Stimulated activated CD4-positive, alpha-beta T cell treated with anti-CD3 and anti-CD28 coated beads, Interleukin-1b, Interleukin-23, amount 100 ng/mL, for 24 hours (primary cell): ENCODE data around the gene TPRN.
"Not testable (repeated sequence)": the region's sequence is repeated elsewhere in the genome, so short reads cannot be mapped to it uniquely, and the experiment has no call there.

Source experiments
- DNase-seq, 4 experiments: peaks; one replicate each; pipeline ENCODE4 v3.0.0-alpha.2; 2020; ENCODE audit warnings: low read depth in 4 of 4, low spot score in 1 of 4

The TPRN gene, protein sequence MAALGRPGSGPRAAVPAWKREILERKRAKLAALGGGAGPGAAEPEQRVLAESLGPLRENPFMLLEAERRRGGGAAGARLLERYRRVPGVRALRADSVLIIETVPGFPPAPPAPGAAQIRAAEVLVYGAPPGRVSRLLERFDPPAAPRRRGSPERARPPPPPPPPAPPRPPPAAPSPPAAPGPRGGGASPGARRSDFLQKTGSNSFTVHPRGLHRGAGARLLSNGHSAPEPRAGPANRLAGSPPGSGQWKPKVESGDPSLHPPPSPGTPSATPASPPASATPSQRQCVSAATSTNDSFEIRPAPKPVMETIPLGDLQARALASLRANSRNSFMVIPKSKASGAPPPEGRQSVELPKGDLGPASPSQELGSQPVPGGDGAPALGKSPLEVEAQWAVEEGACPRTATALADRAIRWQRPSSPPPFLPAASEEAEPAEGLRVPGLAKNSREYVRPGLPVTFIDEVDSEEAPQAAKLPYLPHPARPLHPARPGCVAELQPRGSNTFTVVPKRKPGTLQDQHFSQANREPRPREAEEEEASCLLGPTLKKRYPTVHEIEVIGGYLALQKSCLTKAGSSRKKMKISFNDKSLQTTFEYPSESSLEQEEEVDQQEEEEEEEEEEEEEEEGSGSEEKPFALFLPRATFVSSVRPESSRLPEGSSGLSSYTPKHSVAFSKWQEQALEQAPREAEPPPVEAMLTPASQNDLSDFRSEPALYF

DNA sequence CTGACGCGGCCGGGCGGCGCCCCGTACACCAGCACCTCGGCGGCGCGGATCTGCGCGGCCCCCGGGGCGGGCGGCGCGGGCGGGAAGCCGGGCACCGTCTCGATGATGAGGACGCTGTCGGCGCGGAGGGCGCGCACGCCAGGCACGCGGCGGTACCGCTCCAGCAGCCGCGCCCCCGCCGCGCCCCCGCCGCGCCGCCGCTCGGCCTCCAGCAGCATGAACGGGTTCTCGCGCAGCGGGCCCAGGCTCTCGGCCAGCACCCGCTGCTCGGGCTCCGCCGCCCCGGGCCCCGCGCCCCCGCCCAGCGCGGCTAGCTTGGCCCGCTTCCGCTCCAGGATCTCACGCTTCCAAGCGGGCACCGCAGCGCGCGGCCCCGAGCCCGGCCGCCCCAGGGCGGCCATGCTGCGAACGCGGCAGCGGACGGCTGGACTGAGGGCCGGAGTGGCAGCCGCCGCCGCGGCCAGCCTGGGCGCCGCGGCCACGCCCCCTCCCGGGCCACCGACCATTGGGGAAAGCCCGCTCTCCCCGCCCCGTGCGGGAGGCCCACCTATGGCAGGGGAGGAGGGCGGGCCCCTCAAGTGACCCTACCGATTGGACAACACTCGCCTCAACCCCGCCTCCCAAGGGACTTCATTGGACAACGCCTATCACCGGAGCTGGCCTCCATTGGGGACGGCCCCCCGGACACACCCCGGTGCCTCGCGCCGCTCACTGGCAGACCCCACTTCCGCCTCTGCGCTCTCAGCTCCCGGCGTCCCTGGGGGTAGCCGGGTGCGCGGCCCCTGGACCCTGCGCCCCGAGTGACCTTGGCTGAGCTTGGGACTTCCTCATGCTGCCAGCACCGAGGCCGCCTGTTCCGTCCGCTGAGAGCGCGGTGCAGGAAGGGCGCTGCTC is at the start of gene TPRN:
TSS of gene TPRN (minus strand) at position 431 of the 894 bp plus-strand sequence. CDS start at position 401, 30 bp downstream.
- peak; percentile 87 to 99 (median 97) for DNase-seq

DNA sequence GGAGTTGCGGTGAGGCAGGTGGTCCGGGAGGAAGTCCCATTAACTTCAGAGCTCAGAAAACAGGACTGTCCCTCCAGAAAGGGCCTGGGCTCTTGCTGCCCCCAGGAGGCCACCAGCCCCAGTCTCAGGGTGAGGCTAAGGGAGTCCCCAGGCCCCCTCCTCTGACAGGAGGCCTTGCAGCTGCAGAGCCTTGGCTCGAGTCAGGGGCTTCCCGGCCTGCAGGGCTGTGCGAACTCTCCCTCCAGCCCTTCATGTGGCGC is 47.3 kb upstream of the TPRN start:
- no peak for DNase-seq

DNA sequence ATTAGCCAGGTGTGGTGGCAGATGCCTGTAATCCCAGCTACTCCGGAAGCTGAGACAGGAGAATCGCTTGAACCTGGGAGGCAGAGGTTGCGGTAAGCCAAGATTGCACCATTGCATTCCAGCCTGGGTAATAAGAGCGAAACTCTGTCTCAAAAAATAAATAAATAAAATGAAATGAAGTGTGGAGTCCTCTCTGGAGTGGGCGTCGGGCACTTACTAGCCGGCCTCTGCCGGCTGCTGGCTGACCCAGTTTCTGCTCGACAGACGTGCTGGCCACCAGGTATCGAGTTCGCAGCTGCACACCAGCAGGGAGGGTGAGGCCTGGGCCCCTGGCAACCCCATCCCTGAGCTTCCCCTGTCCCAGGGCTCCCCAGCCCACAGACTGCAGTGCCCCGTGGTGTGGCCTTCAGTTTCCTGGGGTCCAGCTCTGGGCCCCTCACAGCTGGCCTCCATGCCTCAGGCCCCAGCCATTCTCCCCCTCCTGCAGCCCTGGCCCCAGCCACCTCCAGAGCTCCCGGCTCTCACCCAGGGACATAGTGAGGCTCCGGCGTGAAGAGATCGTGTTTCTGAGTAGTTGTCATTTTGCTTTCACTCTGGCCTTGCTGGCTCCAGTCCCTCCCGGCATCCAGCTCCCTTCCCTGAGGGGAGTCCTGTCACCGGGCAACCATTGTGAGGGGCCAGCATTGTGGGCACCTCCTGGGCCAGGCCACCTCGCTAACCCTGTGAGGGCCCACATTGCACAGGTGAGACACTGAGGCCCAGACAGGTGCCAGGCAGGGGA is 46.8 kb upstream of the TPRN start:
- DNase-seq: no peak

DNA sequence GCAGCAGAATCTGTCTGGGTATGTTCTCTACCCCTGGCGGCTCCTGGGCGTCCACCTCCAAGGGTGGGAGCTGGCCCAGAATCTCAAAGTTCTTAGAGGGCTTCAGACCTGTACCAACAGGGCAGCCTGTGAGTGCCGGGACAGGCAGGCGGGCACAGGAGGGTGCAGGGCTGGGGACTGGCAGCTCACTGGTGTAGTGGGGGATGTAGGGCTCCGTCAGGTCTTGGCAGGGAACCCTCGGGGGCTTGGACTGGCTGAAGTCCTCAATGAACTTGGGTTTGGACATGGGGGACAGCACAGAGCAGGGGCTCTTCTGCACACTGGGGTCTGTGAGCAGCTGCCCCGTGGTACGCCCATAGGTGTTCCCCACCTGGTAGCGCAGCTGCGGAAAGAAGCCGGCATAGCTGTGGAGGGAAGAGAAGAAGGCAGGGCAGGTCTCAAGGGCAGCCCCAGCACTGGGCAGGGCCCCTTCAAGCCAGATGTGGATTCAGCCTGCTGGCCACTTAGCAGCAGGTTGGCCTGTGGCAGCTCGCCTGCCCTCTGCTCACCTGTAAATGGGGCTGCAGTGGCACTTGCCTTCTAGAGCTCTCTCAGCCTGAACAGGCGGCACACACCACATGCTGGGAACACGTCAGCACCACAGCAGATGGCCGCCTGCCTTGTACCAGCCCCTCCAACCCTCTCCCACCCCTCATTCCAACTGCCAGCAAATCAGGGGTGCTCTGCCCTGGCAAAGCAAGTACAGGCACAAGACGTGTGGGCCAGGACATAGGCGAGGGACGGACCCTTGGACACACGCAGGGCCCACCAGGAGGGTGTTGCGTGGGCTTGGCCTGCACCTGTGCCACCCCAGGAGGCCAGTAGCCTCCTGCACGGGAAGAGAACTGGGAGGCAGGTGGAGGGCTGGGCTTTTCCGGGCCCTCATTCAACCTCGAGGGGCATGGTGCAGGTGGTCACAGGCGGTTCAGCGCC is 45.2 kb upstream of the TPRN start:
- no peak for DNase-seq

DNA sequence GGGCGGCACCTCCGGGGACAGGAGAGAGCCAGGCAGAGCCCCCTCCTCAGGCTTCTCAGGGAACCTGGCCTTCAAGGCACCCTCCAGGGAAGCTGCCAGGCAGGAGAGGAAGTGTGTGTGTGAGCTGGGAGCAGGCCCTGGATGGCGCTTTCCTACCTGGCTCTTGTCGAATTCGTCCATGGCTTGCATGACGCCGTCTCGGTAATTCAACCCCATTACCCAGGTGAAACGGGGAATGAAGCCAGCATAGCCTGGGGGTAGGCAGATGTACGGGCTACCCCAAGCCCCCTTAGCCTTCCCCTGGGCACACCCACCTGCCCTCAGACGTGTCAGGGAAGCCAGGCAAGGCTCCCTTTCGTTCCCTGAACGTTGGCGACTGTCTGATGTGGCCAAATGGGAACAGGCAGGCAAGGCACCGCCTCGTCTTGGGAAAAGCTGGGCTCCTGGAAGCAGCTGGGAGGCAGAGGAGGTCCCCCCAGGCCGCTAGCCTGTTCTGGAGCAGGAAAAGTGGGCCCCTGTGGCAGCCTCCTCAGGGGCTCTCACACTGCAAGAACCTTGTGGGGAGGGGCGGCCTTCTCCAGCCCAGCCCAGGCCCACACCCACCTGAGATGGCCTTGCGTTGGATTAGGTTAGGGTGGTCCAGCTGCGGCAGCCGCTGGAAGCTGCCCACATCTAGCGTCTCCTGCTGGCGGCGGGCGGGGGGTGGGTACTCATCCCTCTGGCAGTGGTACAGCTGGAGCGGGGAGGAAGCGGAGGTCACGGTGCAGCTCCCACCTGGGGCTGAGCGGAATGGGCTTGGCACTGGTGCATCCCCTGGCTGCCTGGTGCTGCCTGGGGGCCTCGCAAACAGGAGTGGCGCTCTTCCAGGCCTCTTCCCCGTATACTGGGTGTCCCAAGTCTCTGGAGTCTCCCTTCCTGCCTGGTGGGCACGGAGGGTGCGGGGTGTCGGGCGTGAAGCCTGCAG is 44.2 kb upstream of the TPRN start:
- no peak for DNase-seq

DNA sequence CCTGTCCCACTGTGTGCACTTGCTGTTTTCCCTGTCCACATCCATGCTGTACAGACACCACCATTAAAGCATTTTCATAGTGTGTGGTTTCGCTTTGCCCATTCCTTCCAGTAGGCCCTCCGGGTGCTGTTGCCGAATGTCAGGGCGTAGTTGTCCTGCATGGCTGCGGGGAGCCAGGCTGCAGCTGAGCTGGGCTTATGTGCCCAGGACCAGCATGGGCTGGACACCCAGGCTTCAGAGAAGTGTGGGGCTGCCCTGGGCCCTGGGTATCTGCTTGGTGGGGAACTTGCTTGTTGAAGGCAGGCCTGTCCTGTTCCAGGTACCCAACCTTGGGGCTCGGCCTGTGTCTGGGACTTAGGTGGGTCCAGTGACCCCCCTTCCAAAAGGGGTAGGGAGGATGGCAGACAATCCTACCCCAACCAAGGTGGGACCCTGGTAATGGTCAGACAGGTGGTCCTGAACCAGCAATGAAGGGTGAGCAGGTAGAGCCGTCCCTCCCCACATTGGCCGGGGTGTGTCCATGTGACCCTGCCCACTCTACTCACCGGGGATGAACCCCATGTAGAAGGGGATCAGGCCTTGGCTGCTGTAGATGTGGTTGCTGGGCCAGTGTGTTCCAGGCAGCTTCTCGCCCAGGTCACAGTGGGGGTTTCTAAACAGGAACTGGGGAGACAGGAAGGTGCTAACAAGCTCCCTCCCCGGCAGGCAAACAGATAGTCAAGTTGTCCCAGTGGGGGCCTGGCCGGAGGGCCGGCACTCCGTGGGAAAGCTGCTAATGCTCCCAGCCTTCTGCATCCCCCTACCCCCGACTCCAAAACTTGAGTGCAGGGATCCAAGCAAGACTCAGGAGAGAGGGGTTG is 43.3 kb upstream of the TPRN start:
- DNase-seq: no peak

DNA sequence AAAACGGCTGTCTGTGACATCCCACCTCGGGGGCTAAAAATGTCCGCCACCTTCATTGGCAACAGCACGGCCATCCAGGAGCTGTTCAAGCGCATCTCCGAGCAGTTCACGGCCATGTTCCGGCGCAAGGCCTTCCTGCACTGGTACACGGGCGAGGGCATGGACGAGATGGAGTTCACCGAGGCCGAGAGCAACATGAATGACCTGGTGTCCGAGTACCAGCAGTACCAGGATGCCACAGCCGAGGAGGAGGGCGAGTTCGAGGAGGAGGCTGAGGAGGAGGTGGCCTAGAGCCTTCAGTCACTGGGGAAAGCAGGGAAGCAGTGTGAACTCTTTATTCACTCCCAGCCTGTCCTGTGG is 42.7 kb upstream of the TPRN start:
- DNase-seq: not testable (repeated sequence)

DNA sequence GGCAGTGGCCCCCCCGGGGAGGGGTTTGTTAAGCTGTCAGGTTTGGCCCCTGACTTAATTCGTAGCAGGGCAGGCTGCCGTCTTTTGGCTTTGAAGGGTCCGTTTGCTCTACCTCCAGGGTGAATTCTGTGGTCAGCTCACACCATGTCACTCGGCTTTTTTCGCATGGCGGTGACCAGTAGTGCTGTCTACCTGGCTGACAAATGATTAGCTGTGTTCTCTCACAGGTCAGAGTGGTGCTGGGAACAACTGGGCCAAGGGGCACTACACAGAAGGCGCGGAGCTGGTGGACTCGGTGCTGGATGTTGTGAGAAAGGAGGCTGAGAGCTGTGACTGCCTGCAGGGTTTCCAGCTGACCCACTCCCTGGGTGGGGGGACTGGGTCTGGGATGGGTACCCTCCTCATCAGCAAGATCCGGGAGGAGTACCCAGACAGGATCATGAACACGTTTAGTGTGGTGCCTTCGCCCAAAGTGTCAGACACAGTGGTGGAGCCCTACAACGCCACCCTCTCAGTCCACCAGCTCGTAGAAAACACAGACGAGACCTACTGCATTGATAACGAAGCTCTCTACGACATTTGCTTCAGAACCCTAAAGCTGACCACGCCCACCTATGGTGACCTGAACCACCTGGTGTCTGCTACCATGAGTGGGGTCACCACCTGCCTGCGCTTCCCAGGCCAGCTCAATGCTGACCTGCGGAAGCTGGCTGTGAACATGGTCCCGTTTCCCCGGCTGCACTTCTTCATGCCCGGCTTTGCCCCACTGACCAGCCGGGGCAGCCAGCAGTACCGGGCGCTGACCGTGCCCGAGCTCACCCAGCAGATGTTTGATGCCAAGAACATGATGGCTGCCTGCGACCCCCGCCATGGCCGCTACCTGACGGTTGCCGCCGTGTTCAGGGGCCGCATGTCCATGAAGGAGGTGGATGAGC is 42.0 kb upstream of the TPRN start:
- DNase-seq: no peak

DNA sequence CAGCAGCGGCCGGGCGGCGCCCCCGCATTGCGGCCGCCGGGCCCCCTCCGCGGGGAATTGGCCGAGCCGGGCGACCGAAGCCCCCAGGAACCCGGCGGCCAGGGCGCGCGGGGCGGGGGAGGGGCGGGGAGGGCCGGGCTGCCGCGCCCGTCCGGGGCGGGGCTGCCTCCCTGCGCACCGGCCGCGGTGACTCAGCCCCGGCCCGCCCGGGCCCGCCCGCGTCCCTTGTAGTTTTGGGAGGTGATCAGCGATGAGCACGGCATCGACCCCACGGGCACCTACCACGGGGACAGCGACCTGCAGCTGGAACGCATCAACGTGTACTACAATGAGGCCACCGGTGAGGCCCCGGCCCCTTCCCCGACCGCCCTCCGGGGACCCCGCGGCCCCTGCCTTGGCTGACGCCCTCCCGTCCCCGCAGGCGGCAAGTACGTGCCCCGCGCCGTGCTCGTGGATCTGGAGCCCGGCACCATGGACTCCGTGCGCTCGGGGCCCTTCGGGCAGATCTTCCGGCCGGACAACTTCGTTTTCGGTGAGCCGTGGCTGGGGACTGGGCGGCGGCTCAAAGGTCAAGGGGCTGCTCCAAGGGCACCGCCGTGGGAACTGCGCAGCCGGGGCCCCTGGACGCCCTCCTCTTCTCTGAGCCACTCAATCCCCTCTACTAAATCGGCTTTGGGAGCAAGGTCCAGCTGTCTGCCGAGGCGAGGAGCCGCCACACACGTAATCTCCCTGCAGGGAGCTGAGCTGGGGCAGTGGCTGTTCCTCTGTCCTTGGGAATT is 41.1 kb upstream of the TPRN start:
- DNase-seq: peak; percentile 31 to 64 (median 45)

DNA sequence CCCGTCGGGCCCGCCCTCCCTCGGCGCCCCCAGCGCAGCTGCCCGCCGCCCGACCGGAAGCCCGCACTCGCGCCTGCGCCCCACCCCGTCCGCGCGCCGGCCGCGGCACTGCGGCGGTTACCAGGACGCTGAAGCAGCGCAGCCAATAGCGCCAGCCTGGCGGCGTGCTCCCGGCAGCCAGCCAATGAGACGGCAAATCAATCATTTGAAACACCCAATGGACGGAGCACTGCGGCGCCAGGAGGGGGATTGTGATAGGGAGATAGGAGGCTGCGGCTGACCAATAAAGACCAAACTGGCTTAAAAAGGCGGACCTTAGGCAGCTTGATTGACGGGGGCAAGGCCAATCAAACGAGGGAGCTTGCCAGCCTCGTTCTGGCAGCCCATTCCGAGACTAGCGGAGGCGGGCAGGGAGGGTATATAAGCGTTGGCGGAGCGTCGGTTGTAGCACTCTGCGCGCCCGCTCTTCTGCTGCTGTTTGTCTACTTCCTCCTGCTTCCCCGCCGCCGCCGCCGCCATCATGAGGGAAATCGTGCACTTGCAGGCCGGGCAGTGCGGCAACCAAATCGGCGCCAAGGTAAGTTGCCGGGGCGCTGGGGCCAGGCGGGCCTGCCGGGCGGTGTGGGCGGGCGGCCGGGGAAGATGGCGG is 40.4 kb upstream of the TPRN start, which contains the start of gene TUBB4B:
TSS of gene TUBB4B (plus strand) at position 447 of the 649 bp plus-strand sequence. CDS start at position 521, 74 bp downstream.
- peak; percentile 88 to 96 (median 94) for DNase-seq

DNA sequence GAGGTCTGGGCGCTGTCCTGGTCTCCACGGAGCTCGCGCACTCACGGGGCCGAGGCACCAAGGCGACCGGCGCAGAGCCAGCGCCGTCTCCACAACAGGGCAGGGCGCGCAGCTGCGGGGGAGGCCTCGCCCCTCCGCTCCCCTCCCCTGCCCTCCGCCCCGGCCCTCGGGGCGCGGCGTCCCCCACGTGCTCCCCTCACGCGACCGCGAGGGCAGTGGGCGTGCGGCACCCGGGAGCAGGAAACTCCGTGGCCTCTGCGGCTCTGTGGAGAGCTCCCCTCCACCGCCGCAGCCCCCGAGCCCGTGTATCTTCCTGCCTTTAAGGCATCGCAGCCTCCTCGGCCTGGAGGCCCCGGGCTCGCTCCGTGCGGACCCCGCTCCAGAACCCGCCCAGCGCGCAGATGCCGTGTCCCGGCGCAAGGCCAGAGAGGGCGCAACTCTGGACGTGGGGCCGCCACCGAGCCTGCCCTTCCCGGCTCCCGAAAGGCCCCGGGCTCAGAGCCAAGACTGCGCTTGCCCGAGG is 39.8 kb upstream of the TPRN start:
- DNase-seq: peak in 3 of 4 experiments; percentile 36 to 58 (median 55)

DNA sequence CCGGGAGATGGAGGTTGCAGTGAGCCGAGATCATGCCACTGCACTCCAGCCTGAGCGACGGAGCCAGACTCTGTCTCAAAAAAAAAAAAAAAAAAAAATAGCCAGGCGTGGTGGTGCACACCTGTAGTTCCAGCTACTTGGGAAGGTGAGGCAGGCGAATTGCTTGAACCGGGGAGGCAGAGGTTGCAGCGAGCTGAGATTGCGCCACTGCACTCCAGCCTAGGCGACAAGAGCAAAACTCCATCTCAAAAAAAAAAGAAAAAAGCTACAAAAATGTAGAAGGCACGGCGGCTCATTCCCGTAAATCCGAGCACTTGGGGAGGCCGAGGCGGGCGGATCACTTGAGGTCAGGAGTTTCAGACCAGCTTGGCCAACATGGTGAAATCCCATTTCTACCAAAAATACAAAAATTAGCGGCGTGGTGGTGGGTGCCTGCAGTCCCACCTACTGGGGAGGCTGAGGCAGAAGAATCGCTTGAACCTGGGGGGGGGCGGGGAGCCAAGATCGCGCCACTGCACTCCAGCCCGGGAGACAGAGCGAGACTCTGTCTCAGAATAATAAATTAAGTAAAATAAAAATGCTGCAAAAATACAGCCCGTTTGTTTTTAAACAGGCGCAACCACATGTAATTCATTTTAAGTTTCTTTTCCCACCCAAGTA is 39.1 kb upstream of the TPRN start:
- DNase-seq: not testable (repeated sequence)

DNA sequence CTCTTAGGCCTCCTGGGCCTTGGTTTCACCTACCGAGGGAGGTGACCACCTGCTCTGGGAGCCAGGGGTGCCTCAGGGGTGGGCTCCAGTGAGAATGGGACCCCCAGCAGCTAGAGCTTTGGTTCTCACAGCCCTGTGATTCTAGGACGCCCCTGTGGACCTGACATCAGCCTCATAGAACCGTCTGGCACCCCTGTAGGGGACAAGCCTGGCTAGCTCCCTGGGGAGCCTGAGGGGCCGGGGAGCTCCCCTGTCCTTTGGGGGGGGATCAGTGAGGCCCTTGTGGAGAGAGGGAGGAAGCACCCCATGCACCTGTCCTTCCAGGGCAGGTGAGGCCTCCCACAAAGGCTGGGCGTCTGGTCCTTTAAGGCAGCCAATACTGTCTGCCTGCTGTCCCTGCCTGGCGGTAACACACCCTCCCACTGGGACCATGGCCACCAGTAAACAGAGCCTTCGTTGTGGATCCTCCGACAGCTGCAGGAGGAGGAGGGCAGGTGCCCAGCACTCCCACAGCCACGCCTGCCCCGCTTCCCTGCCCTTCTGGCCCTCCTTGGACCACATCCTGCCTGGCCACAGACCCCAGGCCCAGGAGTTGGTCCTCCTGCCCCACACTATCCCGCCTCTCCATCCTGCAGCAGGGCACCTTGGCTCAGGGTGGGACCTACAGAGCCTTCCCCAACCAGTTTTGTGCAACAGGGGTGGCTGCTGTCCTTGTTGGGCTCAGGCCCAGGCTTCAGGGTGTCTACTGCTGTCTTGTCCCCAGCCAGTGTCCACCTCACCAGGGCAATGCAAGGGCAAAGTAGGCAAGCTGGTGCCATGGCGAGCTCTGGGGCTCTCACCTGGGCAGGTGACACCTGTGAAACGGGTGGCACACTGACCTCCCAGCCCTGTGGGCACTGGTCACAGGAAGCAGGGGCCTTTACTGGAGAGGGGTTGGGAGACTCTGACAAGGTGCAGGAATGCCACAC is 37.5 kb upstream of the TPRN start:
- no peak for DNase-seq
